Cardiac fibroblast (primary cell): Measurements from ENCODE around the gene CCDC88B.

ENCODE experiments used
- DNase-seq, 2 donors: peaks; one replicate each; pipeline versions ENCODE4 v3.0.0 to v3.0.0-alpha.2; 2010; ENCODE audit warnings: low read depth in 2 of 2
- H3K4me3 ChIP-seq, 2 donors: replicated peaks in 1 of 2; 1 replicate in 1 of 2; 2 replicates in 1 of 2; pipeline ENCODE4 v1.5.1; 2011; ENCODE audit warnings: low read depth in 2 of 2, low read length in 2 of 2, mild to moderate bottlenecking in 2 of 2, moderate library complexity in 1 of 2
- TF ChIP-seq, protein P1 (sequence below): IDR thresholded peaks from one replicate; pipeline ENCODE4 v1.5.1; 2011; ENCODE audit warnings: low read depth, mild to moderate bottlenecking, low read length, inconsistent platforms

The CCDC88B gene

DNA sequence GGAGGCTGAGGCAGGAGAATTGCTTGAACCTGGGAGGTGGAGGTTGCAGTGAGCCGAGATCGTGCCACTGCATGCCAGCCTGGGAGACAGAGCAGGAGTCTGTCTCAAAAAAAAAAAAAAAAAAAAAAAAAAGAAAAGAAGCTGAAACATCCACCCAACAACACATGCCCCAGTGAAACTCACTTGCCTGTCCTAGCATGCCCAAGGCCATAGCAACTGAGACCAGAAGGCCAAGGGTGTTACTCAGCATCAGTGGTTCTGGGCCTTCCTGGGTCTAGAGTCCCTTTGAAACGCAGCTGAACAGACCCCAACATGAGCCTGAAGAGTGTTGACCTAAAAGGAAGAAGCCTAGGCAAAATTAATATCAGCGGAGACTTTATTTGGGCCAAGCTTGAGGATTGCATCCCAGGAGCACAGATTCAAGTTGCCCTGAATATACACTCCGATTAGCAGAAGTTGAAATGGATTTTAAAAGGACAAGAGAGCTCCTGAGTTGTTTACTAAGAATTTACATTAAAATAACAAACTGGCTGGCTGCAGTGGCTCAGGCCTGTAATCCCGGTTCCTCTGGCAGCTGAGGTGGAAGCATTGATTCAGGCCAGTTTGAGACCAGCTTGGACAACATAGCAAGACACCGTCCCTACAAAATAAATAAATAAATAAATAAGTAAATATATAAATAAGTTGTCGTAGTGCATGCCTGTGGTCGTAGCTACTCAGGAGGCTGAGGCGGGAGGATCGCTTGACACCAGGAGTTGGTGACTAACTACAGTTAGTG is 15.1 kb upstream of the CCDC88B start:
- H3K4me3 ChIP-seq, result no peak overlapping the region
- DNase-seq, result no peak
- TF ChIP-seq, protein P1, sequence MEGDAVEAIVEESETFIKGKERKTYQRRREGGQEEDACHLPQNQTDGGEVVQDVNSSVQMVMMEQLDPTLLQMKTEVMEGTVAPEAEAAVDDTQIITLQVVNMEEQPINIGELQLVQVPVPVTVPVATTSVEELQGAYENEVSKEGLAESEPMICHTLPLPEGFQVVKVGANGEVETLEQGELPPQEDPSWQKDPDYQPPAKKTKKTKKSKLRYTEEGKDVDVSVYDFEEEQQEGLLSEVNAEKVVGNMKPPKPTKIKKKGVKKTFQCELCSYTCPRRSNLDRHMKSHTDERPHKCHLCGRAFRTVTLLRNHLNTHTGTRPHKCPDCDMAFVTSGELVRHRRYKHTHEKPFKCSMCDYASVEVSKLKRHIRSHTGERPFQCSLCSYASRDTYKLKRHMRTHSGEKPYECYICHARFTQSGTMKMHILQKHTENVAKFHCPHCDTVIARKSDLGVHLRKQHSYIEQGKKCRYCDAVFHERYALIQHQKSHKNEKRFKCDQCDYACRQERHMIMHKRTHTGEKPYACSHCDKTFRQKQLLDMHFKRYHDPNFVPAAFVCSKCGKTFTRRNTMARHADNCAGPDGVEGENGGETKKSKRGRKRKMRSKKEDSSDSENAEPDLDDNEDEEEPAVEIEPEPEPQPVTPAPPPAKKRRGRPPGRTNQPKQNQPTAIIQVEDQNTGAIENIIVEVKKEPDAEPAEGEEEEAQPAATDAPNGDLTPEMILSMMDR, result no peak

DNA sequence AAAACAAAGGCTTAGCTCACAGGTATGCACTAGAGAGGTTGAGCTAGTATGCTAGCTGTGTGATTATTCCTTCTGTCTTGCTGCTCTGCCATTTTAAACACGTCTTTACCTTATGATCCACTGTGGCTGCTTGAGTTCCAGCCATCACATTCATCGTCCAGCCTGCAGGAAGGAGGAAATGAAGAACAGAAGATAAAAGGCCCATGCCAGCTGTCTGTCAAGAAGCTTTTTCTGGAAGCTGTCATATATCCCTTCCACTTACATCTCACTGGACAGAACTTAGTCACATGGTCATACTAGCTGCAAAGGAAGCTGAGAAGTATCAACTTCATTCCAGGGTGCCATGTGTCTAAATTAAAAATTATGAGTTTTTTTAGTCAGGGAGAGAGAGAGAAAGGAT is 12.6 kb upstream of the CCDC88B start:
- TF ChIP-seq, protein P1, result no peak

DNA sequence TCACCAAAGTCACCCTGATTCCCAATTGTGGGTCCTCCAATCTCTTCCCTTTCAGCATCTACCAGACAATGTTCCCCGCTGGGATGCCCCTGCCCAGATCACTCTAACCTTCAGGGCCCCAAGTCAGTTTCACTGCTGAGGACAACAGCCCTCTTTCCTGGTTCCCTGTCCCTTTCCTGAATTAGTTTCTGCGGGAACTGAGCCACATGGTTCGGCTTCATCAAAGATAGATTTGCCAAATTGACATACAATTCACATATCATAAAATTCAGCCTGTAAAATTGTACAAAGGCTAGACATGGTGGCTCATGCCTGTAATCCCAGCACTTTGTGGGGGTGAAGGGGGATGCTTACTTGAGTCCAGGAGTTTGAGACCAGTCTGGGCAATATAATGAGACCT is 12.0 kb upstream of the CCDC88B start:
- H3K4me3 ChIP-seq, result no peak overlapping the region
- TF ChIP-seq, protein P1, result no peak
- DNase-seq, result no peak

More for the DNA sequence above, 12.6 kb upstream of the CCDC88B start:
- no peak overlapping the region for H3K4me3 ChIP-seq
- no peak for DNase-seq

DNA sequence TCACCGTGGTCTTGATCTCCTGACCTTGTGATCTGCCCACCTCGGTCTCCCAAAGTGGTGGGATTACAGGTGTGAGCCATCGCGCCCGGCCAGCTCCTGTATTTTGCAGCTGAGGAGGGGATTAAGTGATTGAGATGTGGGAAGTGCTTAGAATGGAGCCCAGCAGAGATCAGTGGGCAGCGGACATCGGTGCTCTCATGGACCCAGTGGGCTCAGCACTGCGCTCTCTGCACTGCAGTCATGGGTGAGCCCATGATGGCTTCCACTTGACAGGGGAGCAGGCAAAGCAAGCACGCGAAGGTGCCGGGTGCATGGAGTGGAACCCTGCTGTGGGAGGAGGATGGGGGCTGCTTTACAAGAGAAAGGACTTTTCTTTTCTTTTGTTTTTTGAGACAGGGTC is 9.1 kb upstream of the CCDC88B start:
- TF ChIP-seq, protein P1, result no peak
- H3K4me3 ChIP-seq, result no peak overlapping the region
- no peak for DNase-seq

DNA sequence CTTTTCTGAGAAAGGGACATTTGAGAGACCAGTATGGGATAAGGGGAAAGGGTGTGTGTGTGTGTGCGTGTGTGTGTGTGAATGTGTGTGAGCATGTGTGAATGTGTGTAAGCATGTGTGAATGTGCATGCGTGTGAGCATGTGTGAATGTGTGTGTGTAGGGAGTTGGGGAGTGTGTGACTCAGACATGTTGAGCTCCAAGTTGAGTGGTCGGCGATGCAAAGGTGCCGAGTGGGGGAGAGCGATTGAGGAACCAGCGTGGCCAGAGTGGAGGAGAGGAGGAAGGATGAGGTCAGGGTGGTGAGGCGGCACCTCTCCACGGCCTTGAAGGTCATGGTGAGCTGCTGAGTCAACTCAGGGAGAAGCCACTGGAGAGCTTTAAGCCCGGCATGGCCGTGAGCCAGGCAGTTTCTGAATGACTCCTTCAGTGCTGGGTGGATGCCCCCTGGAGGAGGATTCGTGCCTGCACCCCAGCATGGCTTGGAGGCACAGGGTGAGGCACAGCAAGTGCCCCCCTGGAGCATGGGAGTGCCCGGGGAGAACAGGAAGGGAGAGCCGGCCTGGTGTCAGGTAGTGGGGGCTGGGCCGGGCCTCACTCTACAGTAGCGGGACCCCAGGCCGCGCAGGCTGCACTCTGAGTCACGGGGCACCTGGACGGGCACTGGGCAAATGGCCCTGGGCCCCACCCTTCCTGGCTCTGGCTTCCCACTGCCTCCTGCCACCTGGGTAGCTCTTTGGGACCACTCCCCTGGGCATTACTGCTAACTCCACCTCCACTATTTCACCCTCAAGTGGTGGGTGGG is 8.2 kb upstream of the CCDC88B start:
- TF ChIP-seq, protein P1, result peak; percentile 88
- H3K4me3 ChIP-seq, result no peak overlapping the region
- peak; percentile 89 to 95 for DNase-seq

DNA sequence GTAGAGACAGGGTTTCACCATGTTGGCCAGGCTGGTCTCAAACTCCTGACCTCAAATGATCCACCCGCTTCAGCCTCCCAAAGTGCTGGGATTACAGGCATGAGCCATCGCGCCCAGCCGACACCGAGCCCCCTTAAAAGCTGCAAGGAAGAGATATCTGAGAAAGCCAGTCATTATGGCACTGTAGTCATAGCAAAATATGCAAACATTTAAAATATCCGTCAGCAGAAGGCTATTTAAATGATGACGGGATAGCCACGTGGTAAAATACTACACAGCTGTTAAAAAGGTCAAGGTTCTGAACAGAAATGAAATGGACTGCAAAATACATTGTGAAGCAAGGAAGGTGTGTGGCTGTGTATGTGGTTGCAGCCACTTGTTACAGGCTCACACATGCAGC is 6.4 kb upstream of the CCDC88B start:
- TF ChIP-seq, protein P1, result no peak
- no peak for DNase-seq

More for the DNA sequence above, 6.4 kb upstream of the CCDC88B start:
- H3K4me3 ChIP-seq, result no peak overlapping the region
